Vagina (tissue), 2 donors: ENCODE results near the gene IGFBP2.

Experiments used
- POLR2AphosphoS5 ChIP-seq, 2 donors: sonication (generic); formaldehyde crosslinking; IDR thresholded peaks; one replicate each; pipeline ENCODE4 v1.9.0; 2017; ENCODE audit warnings: antibody characterized with exemption in 2 of 2, mild to moderate bottlenecking in 2 of 2, low read depth in 1 of 2; ENCODE audit not compliant: insufficient read depth in 1 of 2
- TF ChIP-seq, protein P1 (sequence below), 3 experiments: fragments of 450-650 bp in 2 of 3; fragments of 200-600 bp in 1 of 3; sonication (generic) in 1 of 3; IDR thresholded peaks; one replicate each; pipeline ENCODE4 v1.5.1; 2017 to 2019; ENCODE audit warnings: antibody characterized with exemption in 3 of 3, mild to moderate bottlenecking in 2 of 3, moderate library complexity in 2 of 3

DNA sequence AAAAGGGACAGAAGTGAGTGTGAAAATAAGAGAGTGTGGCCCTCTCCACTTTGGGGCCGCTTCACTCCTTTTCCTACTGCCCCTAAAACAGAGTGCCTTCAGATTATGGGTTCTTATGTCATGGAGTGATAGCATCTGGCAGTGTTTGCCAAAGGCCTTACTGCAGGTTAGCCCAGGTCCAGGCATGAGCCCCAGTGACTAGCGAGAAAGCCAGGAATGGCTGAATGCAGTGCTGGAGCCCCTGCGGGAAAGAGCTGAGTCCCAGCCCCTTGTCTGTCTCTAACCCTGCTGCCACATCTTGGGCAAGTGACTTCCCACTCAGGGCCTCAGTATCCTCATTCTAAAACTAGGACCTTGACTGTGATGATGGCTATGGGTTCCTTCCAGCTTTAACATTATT, 56.2 kb downstream of the IGFBP2 start:
- no peak for TF ChIP-seq POLR2AphosphoS5 (IDR thresholded peaks at IDR 0.05; ENCODE audit: insufficient read depth in 1 of 2, low read depth in 1 of 2)
- TF ChIP-seq, protein P1, sequence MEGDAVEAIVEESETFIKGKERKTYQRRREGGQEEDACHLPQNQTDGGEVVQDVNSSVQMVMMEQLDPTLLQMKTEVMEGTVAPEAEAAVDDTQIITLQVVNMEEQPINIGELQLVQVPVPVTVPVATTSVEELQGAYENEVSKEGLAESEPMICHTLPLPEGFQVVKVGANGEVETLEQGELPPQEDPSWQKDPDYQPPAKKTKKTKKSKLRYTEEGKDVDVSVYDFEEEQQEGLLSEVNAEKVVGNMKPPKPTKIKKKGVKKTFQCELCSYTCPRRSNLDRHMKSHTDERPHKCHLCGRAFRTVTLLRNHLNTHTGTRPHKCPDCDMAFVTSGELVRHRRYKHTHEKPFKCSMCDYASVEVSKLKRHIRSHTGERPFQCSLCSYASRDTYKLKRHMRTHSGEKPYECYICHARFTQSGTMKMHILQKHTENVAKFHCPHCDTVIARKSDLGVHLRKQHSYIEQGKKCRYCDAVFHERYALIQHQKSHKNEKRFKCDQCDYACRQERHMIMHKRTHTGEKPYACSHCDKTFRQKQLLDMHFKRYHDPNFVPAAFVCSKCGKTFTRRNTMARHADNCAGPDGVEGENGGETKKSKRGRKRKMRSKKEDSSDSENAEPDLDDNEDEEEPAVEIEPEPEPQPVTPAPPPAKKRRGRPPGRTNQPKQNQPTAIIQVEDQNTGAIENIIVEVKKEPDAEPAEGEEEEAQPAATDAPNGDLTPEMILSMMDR (IDR thresholded peaks at IDR 0.05) = no peak
